Stimulated activated CD4-positive, alpha-beta T cell treated with anti-CD3 and anti-CD28 coated beads, TNF-alpha, amount 100 ng/mL, for 1 hour (primary cell): ENCODE results near the gene CCDC59.

Experiments
- DNase-seq, 3 donors: peaks; one replicate each; pipeline ENCODE4 v3.0.0-alpha.2; 2020; ENCODE audit warnings: low read depth in 3 of 3, low spot score in 1 of 3

The CCDC59 gene

GRCh38 chr12:82319276-82319675, 38.9 kb downstream of the CCDC59 start:
- DNase-seq, result no peak

GRCh38 chr12:82314406-82314892, 43.7 kb downstream of the CCDC59 start:
- DNase-seq, result no peak
